HepG2 (cell line): ENCODE data around the gene MAP3K2. TPM values are rescaled to one million over a fixed set of nuclear protein-coding genes. Genes with fewer than 3 reads are reported as not detected.

ENCODE experiments used
- ATAC-seq: fragments of 200-7000 bp; cut with Tn5 transposase; 3 replicates; pipeline ENCODE4 v1.9.1; 2020; ENCODE audit warnings: mild to moderate bottlenecking, moderate library complexity
- BruUV-seq: library from RNA; stranded (reverse); fragments of 400-500 nt; replicated peaks from 2 replicates; lab custom pipeline; 2021; lab: Mats Ljungman, UMichigan
- CTCF ChIA-PET: fragments of 300-600 bp; formaldehyde crosslinking; extraction: SDS; loops from one replicate; lab custom pipeline; 2021; ENCODE audit warnings: low total read pairs, inconsistent platforms, low intra/inter-chr PET ratio; lab: Yijun Ruan, JAX
- POLR2A ChIA-PET: fragments of 350-600 bp; sonication (Branson Sonifier 250); formaldehyde crosslinking; loops from one replicate; lab custom pipeline; 2020; ENCODE audit warnings: antibody characterized with exemption, inconsistent platforms; lab: Yijun Ruan, JAX
- DNase-seq: peaks from one replicate; pipeline ENCODE4 v3.0.0-alpha.2; 2015; ENCODE audit warnings: low spot score
- FAIRE-seq: peaks from 3 replicates; lab custom pipeline; 2011; peaks lifted over from hg19 to GRCh38; lab: Jason Lieb, UNC
- H2AFZ ChIP-seq: one replicate; pipeline ENCODE4 v1.6.1; 2011; ENCODE audit warnings: low read length, inconsistent platforms
- H3K27ac ChIP-seq: fragments of 300-600 bp; 3 replicates; pipeline ENCODE4 v1.8.0; 2011; ENCODE audit warnings: mixed run types, mild to moderate bottlenecking, mixed read lengths, low read length, inconsistent platforms; ENCODE audit not compliant: insufficient read depth; ENCODE audit errors: extremely low read length
- H3K27me3 ChIP-seq, 2 experiments: fragments of 200-600 bp in 1 of 2; 2 replicates in 1 of 2; 3 replicates in 1 of 2; pipeline versions ENCODE4 v1.6.0 to v1.8.0; 2011; ENCODE audit warnings: low read length in 2 of 2, mild to moderate bottlenecking in 2 of 2, moderate library complexity in 2 of 2, inconsistent platforms in 1 of 2; ENCODE audit not compliant: insufficient read depth in 2 of 2, control insufficient read depth in 1 of 2
- H3K36me3 ChIP-seq, 2 experiments: fragments of 200-600 bp in 1 of 2; replicated peaks in 1 of 2; 2 replicates in 1 of 2; 3 replicates in 1 of 2; pipeline versions ENCODE4 v1.5.1 to v1.8.0; 2011; ENCODE audit warnings: low read length in 2 of 2, inconsistent platforms in 1 of 2; ENCODE audit not compliant: insufficient read depth in 2 of 2, control insufficient read depth in 1 of 2
- H3K4me1 ChIP-seq: 2 replicates; pipeline ENCODE4 v1.5.1; 2012; ENCODE audit warnings: low read length, inconsistent platforms; ENCODE audit not compliant: insufficient read depth
- H3K4me2 ChIP-seq: 2 replicates; pipeline ENCODE4 v1.6.0; 2011; ENCODE audit warnings: low read depth, low read length, inconsistent platforms
- H3K4me3 ChIP-seq, 3 experiments: fragments of 200-600 bp in 1 of 3; sonication (generic), shearing (Covaris generic) in 1 of 3; replicated peaks in 1 of 3; 2 replicates each; pipeline ENCODE4 v1.5.1; 2011 to 2016; ENCODE audit warnings: low read length in 3 of 3, inconsistent platforms in 2 of 3, low read depth in 2 of 3, mild to moderate bottlenecking in 2 of 3, control low read depth in 1 of 3, mixed read lengths in 1 of 3; ENCODE audit not compliant: insufficient read depth in 1 of 3
- H3K79me2 ChIP-seq: one replicate; pipeline ENCODE4 v1.6.1; 2011; ENCODE audit warnings: low read length, inconsistent platforms; ENCODE audit not compliant: insufficient read depth
- H3K9ac ChIP-seq: 2 replicates; pipeline ENCODE4 v1.6.0; 2011; ENCODE audit warnings: mild to moderate bottlenecking, low read depth, low read length, inconsistent platforms; ENCODE audit not compliant: insufficient read depth
- H3K9me3 ChIP-seq: 2 replicates; pipeline ENCODE4 v1.5.1; 2012; ENCODE audit warnings: mild to moderate bottlenecking, low read length
- H4K20me1 ChIP-seq: 2 replicates; pipeline ENCODE4 v1.6.0; 2011; ENCODE audit warnings: inconsistent platforms, mild to moderate bottlenecking, low read length, moderate library complexity; ENCODE audit not compliant: insufficient read depth
- BHLHE40 ChIP-seq: IDR thresholded peaks from 2 replicates; pipeline ENCODE4 v1.6.1; 2011; ENCODE audit warnings: low read length, improper control_type of control experiment
- DMAP1 ChIP-seq: IDR thresholded peaks from 2 replicates; pipeline ENCODE4 v1.6.1; 2016
- ELF3 ChIP-seq: IDR thresholded peaks from 2 replicates; pipeline ENCODE4 v1.6.1; 2016; ENCODE audit warnings: missing genetic modification reagents, missing compliant biosample characterization
- GLMP ChIP-seq: sonication (generic); formaldehyde crosslinking; IDR thresholded peaks from 2 replicates; pipeline ENCODE4 v1.9.0; 2021; ENCODE audit warnings: missing genetic modification reagents, mild to moderate bottlenecking, borderline replicate concordance
- JARID2 ChIP-seq: sonication (generic); formaldehyde crosslinking; IDR thresholded peaks from 2 replicates; pipeline ENCODE4 v1.8.1; 2023; ENCODE audit warnings: missing genetic modification reagents, inconsistent platforms; ENCODE audit not compliant: insufficient replicate concordance
- KLF11 ChIP-seq: IDR thresholded peaks from 2 replicates; pipeline ENCODE4 v1.6.1; 2016; ENCODE audit warnings: missing compliant biosample characterization
- LCORL ChIP-seq, 2 experiments: fragments of 450-650 bp in 1 of 2; sonication (generic) in 1 of 2; formaldehyde crosslinking in 1 of 2; IDR thresholded peaks; 2 replicates each; pipeline versions ENCODE4 v1.5.0 to v1.6.1; 2017 to 2020; ENCODE audit warnings: antibody characterized with exemption in 1 of 2, missing genetic modification reagents in 1 of 2
- MEF2D ChIP-seq: sonication (generic); formaldehyde crosslinking; IDR thresholded peaks from 2 replicates; pipeline ENCODE4 v1.5.1; 2020; ENCODE audit warnings: mild to moderate bottlenecking, missing genetic modification reagents
- MEIS2 ChIP-seq: sonication (generic); formaldehyde crosslinking; IDR thresholded peaks from 2 replicates; pipeline ENCODE4 v1.9.0; 2021; ENCODE audit warnings: mild to moderate bottlenecking, missing genetic modification reagents
- THAP8 ChIP-seq: sonication (generic); formaldehyde crosslinking; IDR thresholded peaks from 2 replicates; pipeline ENCODE4 v1.5.1; 2020; ENCODE audit warnings: missing genetic modification reagents, mild to moderate bottlenecking, borderline replicate concordance
- U2AF1 ChIP-seq: fragments of 200-400 bp; formaldehyde crosslinking; optimal IDR thresholded peaks from 2 replicates; pipeline ENCODE3; 2017; ENCODE audit warnings: mild to moderate bottlenecking, low read depth, low read length
- YEATS4 ChIP-seq: sonication (generic); formaldehyde crosslinking; IDR thresholded peaks from 2 replicates; pipeline ENCODE4 v1.4.0; 2020; ENCODE audit warnings: missing genetic modification reagents, borderline replicate concordance
- ZBTB39 ChIP-seq: sonication (generic); formaldehyde crosslinking; IDR thresholded peaks from 2 replicates; pipeline ENCODE4 v1.5.0; 2020; ENCODE audit warnings: missing genetic modification reagents
- ZC3H13 ChIP-seq: sonication (generic); formaldehyde crosslinking; IDR thresholded peaks from 2 replicates; pipeline ENCODE4 v1.8.1; 2023; ENCODE audit warnings: mild to moderate bottlenecking, missing genetic modification reagents, moderate library complexity
- ZFP36L2 ChIP-seq: sonication (generic); formaldehyde crosslinking; IDR thresholded peaks from 2 replicates; pipeline ENCODE4 v1.4.0; 2020; ENCODE audit warnings: missing genetic modification reagents
- ZNF563 ChIP-seq: sonication (generic); formaldehyde crosslinking; IDR thresholded peaks from 2 replicates; pipeline ENCODE4 v1.8.0; 2022; ENCODE audit warnings: mild to moderate bottlenecking, moderate library complexity, missing genetic modification reagents
- ZNF629 ChIP-seq: sonication (generic); formaldehyde crosslinking; conservative IDR thresholded peaks from 2 replicates; pipeline ENCODE4 v1.5.0; 2020; ENCODE audit warnings: missing genetic modification reagents
- ZSCAN21 ChIP-seq: sonication (generic); formaldehyde crosslinking; IDR thresholded peaks from 2 replicates; pipeline ENCODE4 v1.8.0; 2022; ENCODE audit warnings: mild to moderate bottlenecking, missing genetic modification reagents, moderate library complexity, borderline replicate concordance
- WGBS: methylation state at CpG from one replicate; pipeline ENCODE4 v1.1.6; 2017; ENCODE audit warnings: low lambda C conversion rate; 5-methylcytosine and 5-hydroxymethylcytosine counted together
- in situ Hi-C: cut with HindIII; loops from 2 replicates; pipeline ENCODE4 v1.10.0; 2017; ENCODE audit warnings: low pct_unique_long_range_greater_than_20kb; ENCODE audit not compliant: extremely low pct_ligation_motif_present
- intact Hi-C: fragments of 100-400 bp; cut with micrococcal nuclease; formaldehyde crosslinking; loops from one replicate; pipeline ENCODE4 v1.10.0; 2022; ENCODE audit not compliant: unreplicated experiment
- polyA plus RNA-seq, 8 experiments: library from polyadenylated mRNA; depleted of rRNA in 3 of 8; stranded (reverse) in 7 of 8; unstranded in 1 of 8; fragments of >200 nt; fragmentation: Illumina TruSeq in 4 of 8; extraction: Trizol in 4 of 8; gene quantifications; 2 replicates each; pipeline versions ENCODE4 v1.2.1 to v1.2.3, GENCODE V29; 2011 to 2016; ENCODE audit warnings: low read depth in 4 of 8, missing spikeins in 1 of 8, mixed read lengths in 1 of 8; ENCODE audit not compliant: insufficient read depth in 1 of 8
- total RNA-seq, 5 experiments: library from RNA; depleted of rRNA; stranded (reverse); fragments of >200 nt; fragmentation: Illumina TruSeq; extraction: Trizol; gene quantifications; 2 replicates each; pipeline ENCODE4 v1.2.3, GENCODE V29; 2016; ENCODE audit warnings: low read depth in 1 of 5

MAP3K2 gene
- total and polyA plus RNA-seq, 2 of the 13 experiments (the other 11 are each of a cell fraction or from before 2014, with no cell fraction given), result 12.2 to 37.2 TPM

GRCh38 chr2:127279781-127280180, 108.0 kb downstream of the MAP3K2 start (continued):
- TF ChIP-seq KLF11 (no peak), U2AF1 (no peak)

- H3K4me1 ChIP-seq, result no peaks in the 10 kb centered on the region
- peaks cover 9% of the 10 kb centered on the region for H3K79me2 ChIP-seq
- FAIRE-seq, result no peak
- no peak overlapping the region for H3K9ac ChIP-seq
- H3K9me3 ChIP-seq, result no peaks in the 10 kb centered on the region
- H3K27me3 ChIP-seq, result no peaks in the 10 kb centered on the region
- ChIA-PET CTCF (no interaction called here), POLR2A (interaction anchor here (3.8 kb wide), 1 partner anchor 15 kb away, joined by 15 read pairs; the partner anchor contains the start of gene ERCC3)
- H2AFZ ChIP-seq, result no peak overlapping the region
- H3K36me3 ChIP-seq, result peaks cover 44 to 95% of the 10 kb centered on the region in 2 experiments
- 92% methylated on average over 3 of the region's 3 CpGs for WGBS
- in situ Hi-C loops, result no loop called here
- intact Hi-C loops, result no loop called here
- no peak for ATAC-seq
- H3K27ac ChIP-seq, result no peak overlapping the region
- no peaks in the 10 kb centered on the region; the same call in 1 of the 2 replicates for H4K20me1 ChIP-seq
- no TSS peak for BruUV-seq
- H3K4me3 ChIP-seq, result no peak overlapping the region
- no peak overlapping the region for H3K4me2 ChIP-seq
- no peak for DNase-seq
- TF ChIP-seq JARID2, result no peak
- TF ChIP-seq MEIS2 (CRISPR knock-in tag), result no peak
- no peak for TF ChIP-seq ELF3 (CRISPR knock-in tag)
- TF ChIP-seq YEATS4 (CRISPR knock-in tag), result no peak
- no peak for TF ChIP-seq ZNF629 (CRISPR knock-in tag)
- TF ChIP-seq BHLHE40, result no peak
- TF ChIP-seq ZBTB39 (CRISPR knock-in tag), result no peak
- no peak for TF ChIP-seq DMAP1
- TF ChIP-seq THAP8 (CRISPR knock-in tag), result no peak
- no peak for TF ChIP-seq GLMP (CRISPR knock-in tag)
- no peak for TF ChIP-seq LCORL (IDR thresholded peaks at IDR 0.05)
- TF ChIP-seq LCORL (CRISPR knock-in tag; IDR thresholded peaks at IDR 0.05), result no peak
- no peak for TF ChIP-seq ZNF563 (CRISPR knock-in tag)
- TF ChIP-seq ZFP36L2 (CRISPR knock-in tag), result no peak
- TF ChIP-seq MEF2D (CRISPR knock-in tag), result no peak
- TF ChIP-seq ZC3H13 (CRISPR knock-in tag), result no peak
- no peak for TF ChIP-seq ZSCAN21
Observed at GRCh38 chr2:127278959-127279358, 108.8 kb downstream of the MAP3K2 start.
